GM10266 (cell line): Measurements from ENCODE around the gene CDC37.
"Not testable (repeated sequence)": the region's sequence is repeated elsewhere in the genome, so short reads cannot be mapped to it uniquely, and the experiment has no call there.

Experiments used
- DNase-seq: peaks from one replicate; pipeline ENCODE4 v3.0.0; 2012; ENCODE audit errors: extremely low spot score
- TF ChIP-seq, protein P1 (sequence below): IDR thresholded peaks from 2 replicates; pipeline ENCODE4 v1.5.1; 2012; ENCODE audit warnings: mild to moderate bottlenecking, low read depth; ENCODE audit not compliant: control insufficient read depth, insufficient read depth; ENCODE audit errors: missing control alignments

CDC37 gene

GRCh38 chr19:10412257-10412977 lies 9.1 kb upstream of the CDC37 start:
- DNase-seq: no peak

DNA sequence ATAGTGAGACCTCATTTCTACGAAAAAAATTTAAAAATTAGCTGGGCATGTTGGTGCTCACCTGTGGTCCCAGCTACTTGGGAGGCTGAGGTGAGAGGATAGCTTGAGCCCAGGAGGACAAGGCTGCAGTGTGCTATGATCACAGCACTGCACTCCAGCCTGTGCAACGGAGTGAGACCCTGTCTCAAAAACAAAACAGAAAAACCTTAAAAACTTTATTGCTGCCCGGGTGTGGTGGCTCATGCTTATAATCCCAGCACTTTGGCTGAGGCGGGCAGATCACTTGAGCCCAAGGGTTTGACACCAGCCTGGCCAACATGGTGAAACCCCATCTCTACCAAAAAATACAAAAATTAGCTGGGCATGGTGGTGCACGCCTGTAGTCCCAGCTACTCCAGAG lies 7.9 kb upstream of the CDC37 start:
- not testable (repeated sequence) for DNase-seq

More at GRCh38 chr19:10412257-10412977, 9.1 kb upstream of the CDC37 start:
- TF ChIP-seq, protein P1, sequence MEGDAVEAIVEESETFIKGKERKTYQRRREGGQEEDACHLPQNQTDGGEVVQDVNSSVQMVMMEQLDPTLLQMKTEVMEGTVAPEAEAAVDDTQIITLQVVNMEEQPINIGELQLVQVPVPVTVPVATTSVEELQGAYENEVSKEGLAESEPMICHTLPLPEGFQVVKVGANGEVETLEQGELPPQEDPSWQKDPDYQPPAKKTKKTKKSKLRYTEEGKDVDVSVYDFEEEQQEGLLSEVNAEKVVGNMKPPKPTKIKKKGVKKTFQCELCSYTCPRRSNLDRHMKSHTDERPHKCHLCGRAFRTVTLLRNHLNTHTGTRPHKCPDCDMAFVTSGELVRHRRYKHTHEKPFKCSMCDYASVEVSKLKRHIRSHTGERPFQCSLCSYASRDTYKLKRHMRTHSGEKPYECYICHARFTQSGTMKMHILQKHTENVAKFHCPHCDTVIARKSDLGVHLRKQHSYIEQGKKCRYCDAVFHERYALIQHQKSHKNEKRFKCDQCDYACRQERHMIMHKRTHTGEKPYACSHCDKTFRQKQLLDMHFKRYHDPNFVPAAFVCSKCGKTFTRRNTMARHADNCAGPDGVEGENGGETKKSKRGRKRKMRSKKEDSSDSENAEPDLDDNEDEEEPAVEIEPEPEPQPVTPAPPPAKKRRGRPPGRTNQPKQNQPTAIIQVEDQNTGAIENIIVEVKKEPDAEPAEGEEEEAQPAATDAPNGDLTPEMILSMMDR: no peak

DNA sequence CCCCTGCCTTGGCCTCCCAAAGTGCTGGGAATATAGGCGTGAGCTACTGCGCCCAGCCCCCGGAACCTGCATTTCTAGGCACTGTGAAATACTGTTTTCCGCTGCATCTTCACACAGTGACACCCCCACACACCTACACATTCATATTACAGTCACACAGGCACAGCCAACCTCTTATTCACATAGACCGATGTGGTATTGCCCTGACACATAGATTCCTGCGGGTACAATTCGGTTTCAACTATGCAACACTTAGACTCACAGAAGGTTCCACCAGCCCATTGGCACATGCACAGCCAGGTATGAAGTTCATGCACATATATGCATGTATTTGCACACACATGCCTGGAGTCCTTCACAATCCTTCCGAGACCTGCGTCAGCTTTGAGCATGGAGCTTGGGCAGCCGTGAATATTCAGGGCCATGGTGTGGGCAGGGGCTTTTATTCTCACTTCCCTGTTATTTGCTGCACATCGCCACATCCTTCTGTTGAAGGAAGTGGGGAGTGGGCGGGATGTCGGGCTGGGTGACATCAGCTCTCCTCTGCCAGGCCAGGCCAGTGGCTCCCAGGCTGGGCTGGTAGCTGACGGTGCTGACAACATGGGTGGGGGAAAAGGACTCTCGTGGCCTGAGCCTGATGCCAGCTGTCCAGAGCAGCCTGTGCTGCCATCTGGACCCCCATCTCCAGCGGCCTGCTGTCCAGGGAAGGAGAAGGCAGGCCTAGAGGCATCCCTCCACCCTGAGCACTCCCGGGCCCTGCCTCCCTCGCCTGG lies 5.4 kb upstream of the CDC37 start:
- TF ChIP-seq, protein P1: no peak
- no peak for DNase-seq

DNA sequence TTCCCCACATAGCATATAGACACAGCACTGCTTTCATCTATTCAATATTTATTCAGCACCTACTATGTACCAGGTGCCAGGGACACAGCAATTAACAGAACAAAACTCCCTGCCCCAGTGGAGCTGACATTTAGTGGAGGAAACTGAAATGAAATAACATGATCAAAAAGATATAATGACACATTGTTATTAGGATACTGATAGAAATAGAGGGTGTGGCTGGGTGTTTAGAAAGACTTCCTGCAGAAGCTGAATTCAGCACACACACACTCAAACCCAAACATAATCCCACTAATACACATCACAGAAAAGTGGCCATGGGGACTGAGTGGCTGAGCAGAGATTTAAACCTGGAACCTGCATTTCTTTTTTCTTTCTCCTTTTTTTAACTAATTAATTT lies 3.8 kb upstream of the CDC37 start:
- no peak for DNase-seq
- TF ChIP-seq, protein P1: no peak

DNA sequence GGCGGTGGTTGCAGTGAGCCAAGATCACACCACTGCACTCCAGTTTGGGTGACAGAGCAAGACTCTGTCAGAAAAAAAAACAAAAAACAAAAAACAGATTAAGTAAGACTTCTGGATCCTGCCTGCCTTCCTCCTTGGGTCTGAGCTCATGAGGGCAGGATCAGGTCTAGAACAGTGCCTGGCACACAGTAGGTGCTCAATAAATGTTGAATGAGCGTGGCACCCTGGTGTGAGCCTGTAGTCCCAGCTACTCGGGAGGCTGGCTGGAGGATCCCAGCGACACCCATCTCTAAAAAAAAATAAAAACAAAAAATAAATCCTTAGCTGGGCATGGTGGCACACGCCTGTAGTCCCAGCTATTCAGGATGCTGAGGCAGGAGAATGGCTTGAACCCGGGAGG lies 2.8 kb upstream of the CDC37 start:
- no peak for DNase-seq
- TF ChIP-seq, protein P1: no peak

DNA sequence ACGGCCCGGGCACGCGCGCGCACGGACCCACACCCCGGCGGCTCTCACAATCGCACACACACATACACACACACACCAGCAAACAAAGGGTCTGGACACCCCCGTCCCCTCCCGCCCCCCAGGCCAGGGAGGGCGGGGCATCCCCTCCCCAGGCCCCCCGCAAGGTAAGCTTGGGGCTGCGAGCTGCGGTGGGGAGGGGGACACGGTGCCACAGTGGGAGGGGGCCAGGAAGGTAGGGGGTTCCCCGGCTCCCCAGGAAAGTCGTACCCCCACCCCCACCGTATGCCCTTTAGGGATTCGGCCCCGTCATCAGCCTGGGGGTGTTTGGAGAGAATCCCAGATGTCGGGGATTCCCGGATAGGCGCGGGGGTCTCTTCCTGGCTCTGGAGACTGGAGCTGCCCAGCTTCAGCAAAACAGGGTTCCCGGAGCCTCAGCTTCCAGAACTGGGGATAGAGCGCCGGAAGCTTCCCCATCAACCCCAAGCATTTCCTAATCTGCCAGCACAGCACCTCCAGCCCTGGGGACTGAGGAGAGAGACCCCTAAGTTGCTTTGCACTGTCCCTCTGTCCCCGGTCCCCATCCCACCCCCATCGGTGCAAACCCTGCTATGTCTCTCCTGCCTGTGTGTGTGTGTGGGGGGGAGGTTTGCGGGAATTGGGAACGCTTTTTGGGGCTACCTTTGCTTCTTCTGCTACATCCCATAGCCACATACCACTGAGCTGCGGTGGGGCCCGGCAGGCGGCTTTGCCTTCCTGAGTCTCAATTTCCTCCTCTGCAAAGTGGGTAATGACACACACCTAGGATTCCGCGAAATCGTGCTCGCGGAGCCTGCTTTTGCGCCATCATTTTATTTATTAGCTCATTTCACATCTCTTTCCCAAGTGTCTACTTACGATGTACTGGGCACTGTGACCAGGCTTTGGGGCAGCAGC lies 1.8 kb upstream of the CDC37 start:
- TF ChIP-seq, protein P1: no peak
- peak; percentile 20 for DNase-seq

- TF ChIP-seq, protein P1: no peak
- DNase-seq: peak; percentile 9
These were observed 802 bp downstream of the CDC37 start for GRCh38 chr19:10402441-10403038.
